WTC11 (cell line): ENCODE results near the gene ANKRD17.

Source experiments
- CTCF ChIP-seq: fragments of 200-600 bp; IDR thresholded peaks from 2 replicates; pipeline ENCODE4 v1.8.0; 2022; ENCODE audit warnings: antibody characterized with exemption
- E2F1 ChIP-seq: sonication (generic); formaldehyde crosslinking; IDR thresholded peaks from 2 replicates; pipeline ENCODE4 v1.8.0; 2022; ENCODE audit warnings: mild to moderate bottlenecking, missing genetic modification reagents
- ELF4 ChIP-seq: sonication (generic); formaldehyde crosslinking; IDR thresholded peaks from 2 replicates; pipeline ENCODE4 v1.8.1; 2022; ENCODE audit warnings: low read depth, mild to moderate bottlenecking, moderate library complexity, missing genetic modification reagents
- JAZF1 ChIP-seq: fragments of 250-450 bp; sonication (Bioruptor Pico); IDR thresholded peaks from 2 replicates; pipeline ENCODE4 v1.9.0; 2021; ENCODE audit warnings: moderate library complexity, mild to moderate bottlenecking, inconsistent platforms
- JUN ChIP-seq: sonication (generic); formaldehyde crosslinking; IDR thresholded peaks from 2 replicates; pipeline ENCODE4 v1.8.0; 2023; ENCODE audit warnings: mild to moderate bottlenecking, missing genetic modification reagents
- MAX ChIP-seq: sonication (generic); formaldehyde crosslinking; IDR thresholded peaks from 2 replicates; pipeline ENCODE4 v1.8.0; 2022; ENCODE audit warnings: mild to moderate bottlenecking, missing genetic modification reagents
- NR1H2 ChIP-seq: sonication (generic); formaldehyde crosslinking; IDR thresholded peaks from 2 replicates; pipeline ENCODE4 v1.9.0; 2021; ENCODE audit warnings: mild to moderate bottlenecking, moderate library complexity, missing genetic modification reagents
- RORB ChIP-seq: fragments of 250-450 bp; sonication (Bioruptor Pico); IDR thresholded peaks from 2 replicates; pipeline ENCODE4 v1.9.0; 2021; ENCODE audit warnings: mild to moderate bottlenecking
- SP1 ChIP-seq: sonication (generic); formaldehyde crosslinking; conservative IDR thresholded peaks from 2 replicates; pipeline ENCODE4 v1.8.1; 2022; ENCODE audit warnings: missing genetic modification reagents
- ZBTB21 ChIP-seq: sonication (generic); formaldehyde crosslinking; IDR thresholded peaks from 2 replicates; pipeline ENCODE4 v1.8.1; 2023; ENCODE audit warnings: mild to moderate bottlenecking, missing genetic modification reagents, borderline replicate concordance

- TF ChIP-seq ELF4 (CRISPR knock-in tag) (no peak), SP1 (CRISPR knock-in tag) (no peak), CTCF (no peak), E2F1 (no peak), ZBTB21 (no peak), RORB (no peak), MAX (CRISPR knock-in tag) (no peak), JAZF1 (no peak), NR1H2 (CRISPR knock-in tag) (no peak), JUN (no peak)
Measured at GRCh38 chr4:73212982-73213730, 45.4 kb downstream of the ANKRD17 start.
